MM.1S (cell line): Measurements from ENCODE around the gene MAZ.

Experiments
- DNase-seq: peaks from one replicate; pipeline ENCODE4 v3.0.0-alpha.2; 2015
- H2AFZ ChIP-seq: fragments of 300-600 bp; sonication (generic); 2 replicates; pipeline ENCODE4 v1.6.0; 2016; ENCODE audit warnings: antibody characterized with exemption, low read length
- H3F3A ChIP-seq: fragments of 300-600 bp; sonication (generic); 2 replicates; pipeline ENCODE4 v1.6.1; 2016; ENCODE audit warnings: mild to moderate bottlenecking, antibody characterized with exemption, low read length, moderate library complexity, mixed read lengths; ENCODE audit not compliant: insufficient read depth
- H3K27ac ChIP-seq: fragments of 300-600 bp; sonication (generic); 2 replicates; pipeline ENCODE4 v1.5.1; 2016; ENCODE audit warnings: mild to moderate bottlenecking, low read length
- H3K27me3 ChIP-seq: fragments of 300-600 bp; sonication (generic); replicated peaks from 2 replicates; pipeline ENCODE4 v1.6.0; 2016; ENCODE audit warnings: low read length; ENCODE audit not compliant: insufficient read depth
- H3K36me3 ChIP-seq: fragments of 300-600 bp; sonication (generic); replicated peaks from 2 replicates; pipeline ENCODE4 v1.6.1; 2016; ENCODE audit warnings: mild to moderate bottlenecking, low read length, mixed read lengths; ENCODE audit not compliant: insufficient read depth
- H3K4me1 ChIP-seq: fragments of 300-600 bp; sonication (generic); 2 replicates; pipeline ENCODE4 v1.6.1; 2016; ENCODE audit warnings: low read length, mixed read lengths
- H3K4me2 ChIP-seq: fragments of 300-600 bp; sonication (generic); 2 replicates; pipeline ENCODE4 v1.6.0; 2016; ENCODE audit warnings: low read depth, low read length
- H3K4me3 ChIP-seq: fragments of 300-600 bp; sonication (generic); 2 replicates; pipeline ENCODE4 v1.5.1; 2016; ENCODE audit warnings: low read length, mixed read lengths
- H3K79me2 ChIP-seq: fragments of 300-600 bp; sonication (generic); 2 replicates; pipeline ENCODE4 v1.6.1; 2016; ENCODE audit warnings: mixed run types, low read length, mixed read lengths
- H3K9ac ChIP-seq: fragments of 300-600 bp; sonication (generic); 2 replicates; pipeline ENCODE4 v1.6.1; 2016; ENCODE audit warnings: low read length, mixed read lengths
- H3K9me2 ChIP-seq: fragments of 300-600 bp; sonication (generic); replicated peaks from 2 replicates; pipeline ENCODE4 v1.6.1; 2016; ENCODE audit warnings: mild to moderate bottlenecking, low read length, mixed read lengths; ENCODE audit not compliant: insufficient read depth
- H3K9me3 ChIP-seq: fragments of 300-600 bp; sonication (generic); replicated peaks from 2 replicates; pipeline ENCODE4 v1.6.1; 2016; ENCODE audit warnings: mild to moderate bottlenecking, low read length, mixed read lengths; ENCODE audit not compliant: insufficient read depth
- H4K20me1 ChIP-seq: fragments of 300-600 bp; sonication (generic); 2 replicates; pipeline ENCODE4 v1.6.1; 2016; ENCODE audit warnings: mild to moderate bottlenecking, low read length, moderate library complexity, mixed read lengths; ENCODE audit not compliant: insufficient read depth
- EZH2 ChIP-seq: fragments of 300-600 bp; sonication (generic); optimal IDR thresholded peaks from 2 replicates; pipeline ENCODE3; 2017; ENCODE audit warnings: low read depth, mild to moderate bottlenecking, antibody characterized with exemption, low read length, mixed read lengths
- EZH2phosphoT487 ChIP-seq: fragments of 300-600 bp; sonication (generic); IDR thresholded peaks from 2 replicates; pipeline ENCODE4 v1.6.1; 2018; ENCODE audit warnings: antibody characterized with exemption, low read length
- TF ChIP-seq, protein P1 (sequence below): fragments of 300-600 bp; sonication (generic); IDR thresholded peaks from 2 replicates; pipeline ENCODE4 v1.5.1; 2016; ENCODE audit warnings: antibody characterized with exemption, low read length, mixed read lengths

Gene MAZ

DNA sequence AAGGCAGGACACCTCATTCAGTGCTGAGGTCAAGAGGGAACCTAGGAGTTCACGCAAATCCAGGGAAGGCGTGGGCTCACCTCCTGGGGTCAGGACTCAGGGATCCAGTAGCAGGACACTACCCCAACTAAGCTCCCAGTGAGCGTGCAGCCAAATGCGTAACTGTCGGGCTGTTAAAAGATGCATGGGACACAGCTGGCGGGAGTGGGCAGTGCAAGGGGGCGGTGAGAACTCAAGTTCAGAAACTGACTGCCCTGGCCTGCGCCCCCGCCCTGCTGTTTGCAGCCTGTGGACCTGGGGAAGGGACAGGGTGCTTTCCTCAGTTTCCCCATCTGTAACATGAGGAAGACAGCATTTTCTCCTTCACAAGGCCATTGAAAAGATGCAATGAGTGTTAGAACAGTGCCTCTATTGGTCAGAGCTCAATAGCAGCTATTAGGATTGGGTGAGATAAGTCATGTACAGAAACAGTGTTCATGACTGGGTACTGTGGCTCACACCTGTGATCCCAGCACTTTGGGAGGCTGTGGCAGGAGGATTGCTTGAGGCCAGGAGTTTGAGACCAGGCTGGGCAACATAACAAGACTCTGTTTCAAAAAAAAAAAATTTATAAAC, 36.5 kb downstream of the MAZ start:
- TF ChIP-seq EZH2 = no peak
- no peak for TF ChIP-seq EZH2phosphoT487
- TF ChIP-seq, protein P1, sequence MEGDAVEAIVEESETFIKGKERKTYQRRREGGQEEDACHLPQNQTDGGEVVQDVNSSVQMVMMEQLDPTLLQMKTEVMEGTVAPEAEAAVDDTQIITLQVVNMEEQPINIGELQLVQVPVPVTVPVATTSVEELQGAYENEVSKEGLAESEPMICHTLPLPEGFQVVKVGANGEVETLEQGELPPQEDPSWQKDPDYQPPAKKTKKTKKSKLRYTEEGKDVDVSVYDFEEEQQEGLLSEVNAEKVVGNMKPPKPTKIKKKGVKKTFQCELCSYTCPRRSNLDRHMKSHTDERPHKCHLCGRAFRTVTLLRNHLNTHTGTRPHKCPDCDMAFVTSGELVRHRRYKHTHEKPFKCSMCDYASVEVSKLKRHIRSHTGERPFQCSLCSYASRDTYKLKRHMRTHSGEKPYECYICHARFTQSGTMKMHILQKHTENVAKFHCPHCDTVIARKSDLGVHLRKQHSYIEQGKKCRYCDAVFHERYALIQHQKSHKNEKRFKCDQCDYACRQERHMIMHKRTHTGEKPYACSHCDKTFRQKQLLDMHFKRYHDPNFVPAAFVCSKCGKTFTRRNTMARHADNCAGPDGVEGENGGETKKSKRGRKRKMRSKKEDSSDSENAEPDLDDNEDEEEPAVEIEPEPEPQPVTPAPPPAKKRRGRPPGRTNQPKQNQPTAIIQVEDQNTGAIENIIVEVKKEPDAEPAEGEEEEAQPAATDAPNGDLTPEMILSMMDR = no peak
- no peaks in the 10 kb centered on the region for H3K9me2 ChIP-seq
- H3K9me3 ChIP-seq = no peaks in the 10 kb centered on the region
- no peak overlapping the region for H2AFZ ChIP-seq
- no peak overlapping the region for H3K27ac ChIP-seq
- no peak for DNase-seq
- no peaks in the 10 kb centered on the region for H3K79me2 ChIP-seq
- no peaks in the 10 kb centered on the region for H3F3A ChIP-seq
- no peaks in the 10 kb centered on the region for H3K4me1 ChIP-seq
- H4K20me1 ChIP-seq = no peaks in the 10 kb centered on the region
- no peak overlapping the region for H3K4me3 ChIP-seq
- no peaks in the 10 kb centered on the region for H3K36me3 ChIP-seq
- H3K27me3 ChIP-seq = no peaks in the 10 kb centered on the region
- H3K4me2 ChIP-seq = no peak overlapping the region
- no peak overlapping the region for H3K9ac ChIP-seq

DNA sequence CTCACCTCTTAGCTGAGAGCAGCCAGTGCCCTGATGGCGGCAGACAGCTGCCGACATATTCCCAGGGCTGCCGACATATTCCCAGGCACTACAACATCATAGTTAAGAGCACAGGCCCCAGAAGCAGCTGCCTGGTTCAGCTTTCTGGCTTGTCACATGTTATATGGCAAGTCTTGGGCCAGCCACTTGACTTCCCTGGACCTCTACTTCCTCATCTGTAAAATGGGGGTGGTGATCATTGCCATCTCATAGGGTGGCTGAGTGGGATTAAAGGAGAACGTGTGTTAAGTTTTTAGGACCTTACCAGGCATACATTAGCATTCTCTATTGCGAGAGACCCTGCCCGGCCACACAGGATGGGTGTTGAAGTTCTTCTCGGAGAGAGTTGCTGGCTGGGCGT, 37.6 kb downstream of the MAZ start:
- Histone ChIP-seq H3K9me2 (no peaks in the 10 kb centered on the region), H3K9ac (no peak overlapping the region), H3K27me3 (no peaks in the 10 kb centered on the region), H2AFZ (no peak overlapping the region), H3K9me3 (no peaks in the 10 kb centered on the region), H3K4me3 (no peak overlapping the region), H3K36me3 (no peaks in the 10 kb centered on the region), H3K27ac (no peak overlapping the region), H3K79me2 (no peaks in the 10 kb centered on the region), H3K4me1 (no peaks in the 10 kb centered on the region), H3K4me2 (no peak overlapping the region), H3F3A (no peaks in the 10 kb centered on the region), H4K20me1 (no peaks in the 10 kb centered on the region)
- TF ChIP-seq, protein P1 = no peak
- TF ChIP-seq EZH2phosphoT487 (no peak), EZH2 (no peak)
- DNase-seq = no peak

DNA sequence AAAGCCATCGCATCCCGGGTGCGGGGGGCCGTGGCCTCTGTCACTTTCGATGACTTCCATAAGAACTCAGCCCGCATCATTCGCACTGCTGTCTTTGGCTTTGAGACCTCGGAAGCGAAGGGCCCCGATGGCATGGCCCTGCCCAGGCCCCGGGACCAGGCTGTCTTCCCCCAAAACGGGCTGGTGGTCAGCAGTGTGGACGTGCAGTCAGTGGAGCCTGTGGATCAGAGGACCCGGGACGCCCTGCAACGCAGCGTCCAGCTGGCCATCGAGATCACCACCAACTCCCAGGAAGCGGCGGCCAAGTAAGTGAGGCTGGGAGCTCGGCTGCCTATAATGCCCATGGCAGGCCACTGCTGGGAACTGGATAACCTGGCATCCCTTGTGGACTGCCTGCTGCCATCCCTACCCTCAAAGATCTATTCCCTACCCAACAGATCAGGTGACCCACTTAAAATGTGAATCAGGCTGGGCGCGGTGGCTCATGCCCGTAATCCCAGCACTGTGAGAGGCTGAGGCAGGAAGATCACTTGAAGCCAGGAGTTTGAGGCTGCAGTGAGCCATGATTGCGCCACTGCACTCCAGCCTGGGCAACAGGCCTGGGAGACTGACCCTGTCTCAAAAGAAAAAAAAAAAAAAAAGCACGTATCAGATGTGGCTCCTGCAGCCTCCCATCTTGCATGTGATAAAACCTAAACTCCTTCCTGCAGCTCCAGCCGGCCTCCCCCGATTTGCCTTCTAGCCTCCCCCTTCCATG, 38.4 kb downstream of the MAZ start:
- H3K9ac ChIP-seq = no peak overlapping the region
- no peaks in the 10 kb centered on the region for H3K4me1 ChIP-seq
- H3F3A ChIP-seq = no peaks in the 10 kb centered on the region
- H3K4me3 ChIP-seq = no peak overlapping the region
- H3K36me3 ChIP-seq = no peaks in the 10 kb centered on the region
- no peak for DNase-seq
- no peak overlapping the region for H2AFZ ChIP-seq
- H3K27me3 ChIP-seq = no peaks in the 10 kb centered on the region
- no peaks in the 10 kb centered on the region for H4K20me1 ChIP-seq
- TF ChIP-seq EZH2phosphoT487 (no peak), EZH2 (no peak)
- TF ChIP-seq, protein P1 = no peak
- no peaks in the 10 kb centered on the region for H3K9me2 ChIP-seq
- no peaks in the 10 kb centered on the region for H3K9me3 ChIP-seq
- H3K27ac ChIP-seq = no peak overlapping the region
- H3K79me2 ChIP-seq = no peaks in the 10 kb centered on the region
- no peak overlapping the region for H3K4me2 ChIP-seq
